Renal pelvis (tissue), 4 donors: ENCODE results near the gene BRSK1. TPM values are rescaled to one million over a fixed set of nuclear protein-coding genes. Genes with fewer than 3 reads are reported as not detected.
A peak's percentile ranks its signal among the peaks of the same experiment; 100 is the strongest.

Source experiments
- DNase-seq: peaks from one replicate; pipeline ENCODE4 v3.0.0-alpha.2; 2013
- polyA plus RNA-seq, 3 donors: library from polyadenylated mRNA; unstranded; fragments of 120-200 nt; gene quantifications; one replicate each; pipeline ENCODE4 v1.2.1, GENCODE V29; 2013; ENCODE audit not compliant: insufficient read length in 3 of 3

The BRSK1 gene
- polyA plus RNA-seq, 3 donors = 11.5 to 18.7 (median 16.5) TPM

- no peak for DNase-seq
Observed at GRCh38 chr19:55252760-55253663, 30.8 kb upstream of the BRSK1 start.

- DNase-seq = no peak
Observed at GRCh38 chr19:55253842-55254624, 29.8 kb upstream of the BRSK1 start.

- DNase-seq = no peak
Observed at GRCh38 chr19:55254625-55254977, 29.2 kb upstream of the BRSK1 start.

GRCh38 chr19:55255618-55256423 is 28.0 kb upstream of the BRSK1 start:
- DNase-seq = no peak

GRCh38 chr19:55256562-55257460 is 27.0 kb upstream of the BRSK1 start:
- no peak for DNase-seq

- no peak for DNase-seq
Observed at GRCh38 chr19:55257461-55258420, 26.1 kb upstream of the BRSK1 start.

- peak; percentile 30 for DNase-seq
Observed at GRCh38 chr19:55258476-55258827, 25.3 kb upstream of the BRSK1 start.

GRCh38 chr19:55258828-55259539 is 24.8 kb upstream of the BRSK1 start, which contains the start of gene PPP6R1:
Gene PPP6R1 (minus strand): TSS chr19:55259017. CDS start chr19:55247103, 11,914 bp downstream.
- peak; percentile 99 for DNase-seq

- no peak for DNase-seq
Observed at GRCh38 chr19:55259540-55260210, 24.1 kb upstream of the BRSK1 start.

- DNase-seq = no peak
Observed at GRCh38 chr19:55261671-55262126, 22.1 kb upstream of the BRSK1 start.

GRCh38 chr19:55262359-55262758 is 21.4 kb upstream of the BRSK1 start:
- DNase-seq = no peak

GRCh38 chr19:55264531-55264930 is 19.3 kb upstream of the BRSK1 start:
- DNase-seq = no peak

GRCh38 chr19:55265173-55265572 is 18.6 kb upstream of the BRSK1 start:
- DNase-seq = no peak

- DNase-seq = no peak
Observed at GRCh38 chr19:55265723-55266386, 17.9 kb upstream of the BRSK1 start.

- no peak for DNase-seq
Observed at GRCh38 chr19:55266404-55266803, 17.4 kb upstream of the BRSK1 start.

GRCh38 chr19:55266840-55267239 is 17.0 kb upstream of the BRSK1 start:
- no peak for DNase-seq

- DNase-seq = no peak
Observed at GRCh38 chr19:55269299-55269698, 14.5 kb upstream of the BRSK1 start.
